ENCODE results near the gene DDX18.

GRCh38 chr2:117801826-117802225 is 12.7 kb upstream of the DDX18 start:
- TF ChIP-seq, protein P1, sequence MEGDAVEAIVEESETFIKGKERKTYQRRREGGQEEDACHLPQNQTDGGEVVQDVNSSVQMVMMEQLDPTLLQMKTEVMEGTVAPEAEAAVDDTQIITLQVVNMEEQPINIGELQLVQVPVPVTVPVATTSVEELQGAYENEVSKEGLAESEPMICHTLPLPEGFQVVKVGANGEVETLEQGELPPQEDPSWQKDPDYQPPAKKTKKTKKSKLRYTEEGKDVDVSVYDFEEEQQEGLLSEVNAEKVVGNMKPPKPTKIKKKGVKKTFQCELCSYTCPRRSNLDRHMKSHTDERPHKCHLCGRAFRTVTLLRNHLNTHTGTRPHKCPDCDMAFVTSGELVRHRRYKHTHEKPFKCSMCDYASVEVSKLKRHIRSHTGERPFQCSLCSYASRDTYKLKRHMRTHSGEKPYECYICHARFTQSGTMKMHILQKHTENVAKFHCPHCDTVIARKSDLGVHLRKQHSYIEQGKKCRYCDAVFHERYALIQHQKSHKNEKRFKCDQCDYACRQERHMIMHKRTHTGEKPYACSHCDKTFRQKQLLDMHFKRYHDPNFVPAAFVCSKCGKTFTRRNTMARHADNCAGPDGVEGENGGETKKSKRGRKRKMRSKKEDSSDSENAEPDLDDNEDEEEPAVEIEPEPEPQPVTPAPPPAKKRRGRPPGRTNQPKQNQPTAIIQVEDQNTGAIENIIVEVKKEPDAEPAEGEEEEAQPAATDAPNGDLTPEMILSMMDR (IDR thresholded peaks at IDR 0.05), result no peak
- TF ChIP-seq POLR2AphosphoS5 (IDR thresholded peaks at IDR 0.05) (no peak), POLR2A (IDR thresholded peaks at IDR 0.05) (no peak)
